Thoracic aorta (tissue), 2 donors: Measurements from ENCODE around the gene OCA2. TPM values are rescaled to one million over a fixed set of nuclear protein-coding genes. Genes with fewer than 3 reads are reported as not detected.

Experiments
- ATAC-seq: fragments of 150-250 bp; one replicate; pipeline ENCODE4 v1.8.0; 2017; ENCODE audit warnings: low read depth; ENCODE audit not compliant: insufficient number of reproducible peaks, low FRiP score
- DNase-seq: peaks from one replicate; pipeline ENCODE4 v3.0.0-alpha.2; 2020; ENCODE audit warnings: low spot score
- H3K27ac ChIP-seq, 2 donors: fragments of 200-600 bp; sonication (generic); 1 replicate in 1 of 2; 2 replicates in 1 of 2; pipeline ENCODE4 v1.5.1; 2016; ENCODE audit warnings: mild to moderate bottlenecking in 2 of 2, moderate library complexity in 2 of 2
- H3K27me3 ChIP-seq: fragments of 200-600 bp; sonication (generic); replicated peaks from 2 replicates; pipeline ENCODE4 v1.6.0; 2016; ENCODE audit warnings: mild to moderate bottlenecking; ENCODE audit not compliant: insufficient read depth
- H3K36me3 ChIP-seq: fragments of 200-600 bp; sonication (generic); one replicate; pipeline ENCODE4 v1.5.1; 2016
- H3K4me1 ChIP-seq, 2 donors: fragments of 200-600 bp; sonication (generic); 1 replicate in 1 of 2; 2 replicates in 1 of 2; pipeline versions ENCODE4 v1.5.1 to v1.6.0; 2016; ENCODE audit warnings: low read depth in 2 of 2, mild to moderate bottlenecking in 1 of 2; ENCODE audit not compliant: control insufficient read depth in 1 of 2
- H3K4me3 ChIP-seq: fragments of 200-600 bp; sonication (generic); 2 replicates; pipeline ENCODE4 v1.5.1; 2016; ENCODE audit warnings: mild to moderate bottlenecking
- H3K9me3 ChIP-seq: fragments of 200-600 bp; sonication (generic); 2 replicates; pipeline ENCODE4 v1.5.1; 2016
- total RNA-seq, 2 donors: library from RNA; depleted of rRNA; stranded (reverse); fragments of >200 nt; gene quantifications; one replicate each; pipeline versions ENCODE4 v1.1.0 to v1.2.3, GENCODE V29; 2016
- TF ChIP-seq, protein P1 (sequence below): fragments of 200-600 bp; sonication (generic); IDR thresholded peaks from one replicate; pipeline ENCODE4 v1.5.1; 2019; ENCODE audit warnings: antibody characterized with exemption

The OCA2 gene
- total RNA-seq, 2 donors from 2014 or later, result 8.0 to 14.8 TPM

DNA sequence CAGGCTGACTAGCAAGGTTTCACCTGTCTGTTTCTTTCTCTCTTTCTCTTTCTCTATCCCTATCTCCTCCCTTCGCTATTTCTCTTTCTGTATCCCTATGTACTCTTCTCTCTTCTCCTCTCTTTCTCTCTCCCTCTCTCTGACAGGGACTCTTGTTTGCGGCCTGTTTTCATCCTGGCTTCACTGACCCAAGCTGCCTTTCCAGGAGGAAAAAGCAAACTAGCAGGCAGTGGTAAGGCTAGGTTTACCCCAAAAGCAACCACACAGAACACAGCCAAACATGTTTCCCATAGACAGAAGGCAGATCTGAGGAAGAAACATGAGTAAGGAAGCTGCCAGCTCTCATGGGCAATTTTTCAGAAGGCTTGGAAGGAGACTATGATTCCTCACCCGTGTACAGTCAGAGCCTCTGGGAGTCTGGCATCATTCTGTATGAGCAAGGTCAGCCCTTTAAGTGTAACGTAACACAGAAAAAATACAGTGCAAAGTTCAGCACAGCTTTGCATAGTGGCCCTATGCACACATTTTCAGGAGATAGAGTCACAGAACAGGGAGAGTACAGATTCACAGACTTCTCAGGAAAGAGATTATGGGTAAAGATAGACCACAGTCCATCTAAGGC lies 61.0 kb downstream of the OCA2 start:
- no peak for DNase-seq
- TF ChIP-seq, protein P1, sequence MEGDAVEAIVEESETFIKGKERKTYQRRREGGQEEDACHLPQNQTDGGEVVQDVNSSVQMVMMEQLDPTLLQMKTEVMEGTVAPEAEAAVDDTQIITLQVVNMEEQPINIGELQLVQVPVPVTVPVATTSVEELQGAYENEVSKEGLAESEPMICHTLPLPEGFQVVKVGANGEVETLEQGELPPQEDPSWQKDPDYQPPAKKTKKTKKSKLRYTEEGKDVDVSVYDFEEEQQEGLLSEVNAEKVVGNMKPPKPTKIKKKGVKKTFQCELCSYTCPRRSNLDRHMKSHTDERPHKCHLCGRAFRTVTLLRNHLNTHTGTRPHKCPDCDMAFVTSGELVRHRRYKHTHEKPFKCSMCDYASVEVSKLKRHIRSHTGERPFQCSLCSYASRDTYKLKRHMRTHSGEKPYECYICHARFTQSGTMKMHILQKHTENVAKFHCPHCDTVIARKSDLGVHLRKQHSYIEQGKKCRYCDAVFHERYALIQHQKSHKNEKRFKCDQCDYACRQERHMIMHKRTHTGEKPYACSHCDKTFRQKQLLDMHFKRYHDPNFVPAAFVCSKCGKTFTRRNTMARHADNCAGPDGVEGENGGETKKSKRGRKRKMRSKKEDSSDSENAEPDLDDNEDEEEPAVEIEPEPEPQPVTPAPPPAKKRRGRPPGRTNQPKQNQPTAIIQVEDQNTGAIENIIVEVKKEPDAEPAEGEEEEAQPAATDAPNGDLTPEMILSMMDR, result no peak
- no peaks in the 10 kb centered on the region for H3K27me3 ChIP-seq
- no peak for ATAC-seq
- no peaks in the 10 kb centered on the region for H3K9me3 ChIP-seq
- no peak overlapping the region for H3K27ac ChIP-seq
- no peaks in the 10 kb centered on the region for H3K36me3 ChIP-seq
- H3K4me1 ChIP-seq, result no peaks in the 10 kb centered on the region
- no peak overlapping the region for H3K4me3 ChIP-seq

DNA sequence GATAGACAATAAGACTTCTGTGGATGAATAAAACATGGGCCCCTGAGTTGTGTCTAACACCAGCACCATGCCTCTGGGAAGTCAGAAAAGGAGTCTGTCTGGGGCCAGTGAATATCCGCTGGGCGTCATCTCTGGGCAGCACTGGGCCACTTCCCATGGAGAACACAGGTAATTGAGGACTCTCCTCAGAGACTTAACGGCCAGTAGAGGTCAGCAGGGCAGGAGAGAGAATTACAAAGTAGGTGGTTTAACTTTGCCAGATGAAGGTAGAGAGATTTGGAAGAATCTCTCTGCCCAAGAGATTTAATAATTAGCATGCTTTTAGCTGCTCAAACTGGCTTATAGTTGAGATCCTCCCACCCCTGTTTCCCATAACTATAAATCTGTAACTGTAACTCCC lies 65.7 kb downstream of the OCA2 start:
- Histone ChIP-seq H3K9me3 (no peaks in the 10 kb centered on the region), H3K36me3 (no peaks in the 10 kb centered on the region), H3K27me3 (no peaks in the 10 kb centered on the region), H3K4me1 (no peaks in the 10 kb centered on the region), H3K27ac (no peak overlapping the region), H3K4me3 (no peak overlapping the region)
- ATAC-seq, result no peak
- DNase-seq, result no peak
- TF ChIP-seq, protein P1, result no peak

DNA sequence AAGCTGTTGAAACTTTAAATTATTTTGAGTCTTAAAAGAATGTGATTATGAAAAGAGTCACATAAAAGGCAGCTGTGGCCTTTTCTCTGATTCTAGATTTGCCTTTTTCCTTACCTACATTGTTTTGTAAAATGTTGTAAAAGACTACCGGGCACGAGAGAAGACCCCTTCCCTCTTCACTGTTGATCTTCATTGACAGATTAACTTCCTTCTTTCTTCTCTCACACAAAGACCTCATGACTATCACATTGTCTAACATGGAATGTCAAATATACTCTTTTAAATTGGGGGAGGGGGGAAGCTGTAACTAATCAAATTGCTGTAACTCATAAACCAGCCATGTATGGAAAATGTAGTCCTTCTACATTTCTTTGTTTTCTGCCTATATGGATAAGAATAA lies 68.3 kb downstream of the OCA2 start:
- Histone ChIP-seq H3K4me1 (no peaks in the 10 kb centered on the region), H3K36me3 (no peaks in the 10 kb centered on the region)
- ATAC-seq, result no peak

DNA sequence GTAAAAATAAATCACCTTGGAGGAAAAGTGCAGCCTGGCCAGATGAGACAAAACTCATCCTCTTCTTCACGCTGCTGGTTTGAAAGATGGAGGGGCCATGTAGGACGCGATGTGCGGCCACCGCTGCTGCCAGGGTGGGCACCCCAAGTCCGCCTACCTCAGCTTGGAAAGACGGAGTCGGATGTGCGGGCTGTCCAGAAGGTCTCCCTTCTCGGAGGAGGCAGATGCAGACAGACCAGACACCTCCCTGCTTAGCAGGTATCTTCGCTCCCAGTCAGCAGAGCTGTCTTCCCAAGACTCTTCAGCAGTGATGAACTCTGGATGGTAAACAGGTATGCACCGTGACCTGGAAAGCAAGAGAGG lies 71.4 kb downstream of the OCA2 start:
- Histone ChIP-seq H3K4me1 (no peaks in the 10 kb centered on the region), H3K9me3 (no peaks in the 10 kb centered on the region), H3K27ac (no peak overlapping the region), H3K36me3 (no peaks in the 10 kb centered on the region), H3K4me3 (no peak overlapping the region), H3K27me3 (no peaks in the 10 kb centered on the region)
- ATAC-seq (no peak), DNase-seq (no peak)
- TF ChIP-seq, protein P1, result no peak

More for the DNA sequence above, 68.3 kb downstream of the OCA2 start:
- Histone ChIP-seq H3K27me3 (no peaks in the 10 kb centered on the region), H3K9me3 (no peaks in the 10 kb centered on the region), H3K4me3 (no peak overlapping the region), H3K27ac (no peak overlapping the region)
- DNase-seq, result no peak
- TF ChIP-seq, protein P1, result no peak

DNA sequence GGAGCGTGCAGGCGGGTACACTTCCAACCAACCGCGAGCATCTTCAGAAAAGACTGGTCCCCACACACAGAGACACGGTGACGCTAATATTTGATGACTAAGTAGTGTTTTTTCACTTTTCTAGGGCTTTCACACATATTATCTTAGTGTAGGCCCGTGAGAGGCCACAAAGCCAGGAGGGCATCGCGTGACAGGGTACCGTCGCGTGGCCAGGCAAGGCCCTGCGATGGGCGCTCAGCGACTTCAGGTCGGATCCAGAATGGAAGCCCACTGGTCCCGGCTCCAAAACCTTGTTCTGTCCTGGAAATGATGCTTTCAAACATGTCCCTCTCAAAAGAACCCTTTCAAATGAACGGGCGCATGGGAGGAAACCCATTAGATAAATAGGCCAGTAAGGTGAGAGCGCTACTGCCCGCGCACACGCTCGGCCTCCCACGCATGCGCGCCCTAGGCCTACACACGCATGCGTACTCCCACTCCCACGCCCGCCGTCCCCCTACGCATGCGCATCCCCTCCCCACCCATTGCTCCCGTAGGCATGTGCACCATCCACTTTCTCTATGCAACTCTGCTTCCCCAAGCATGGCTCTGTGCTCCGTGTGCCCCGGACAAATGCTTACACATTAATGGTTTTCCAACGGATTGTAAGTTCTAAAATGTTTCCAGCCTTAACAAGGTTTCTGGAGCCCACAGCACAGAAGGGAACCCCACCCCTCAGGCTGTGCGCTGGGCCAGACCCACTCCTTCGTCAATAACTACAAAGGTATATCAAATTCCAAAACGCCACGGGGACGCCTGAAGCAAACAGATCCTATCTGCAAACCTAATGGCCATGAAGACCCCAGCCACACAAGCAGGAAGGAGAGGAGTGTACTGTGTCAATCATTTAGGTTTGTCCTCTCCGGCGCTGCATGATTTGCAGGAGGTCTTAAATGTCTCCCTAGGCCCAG lies 72.1 kb downstream of the OCA2 start:
- DNase-seq (no peak), ATAC-seq (no peak)
- Histone ChIP-seq H3K36me3 (no peaks in the 10 kb centered on the region), H3K9me3 (no peaks in the 10 kb centered on the region), H3K4me3 (no peak overlapping the region), H3K27ac (no peak overlapping the region), H3K4me1 (no peaks in the 10 kb centered on the region), H3K27me3 (no peaks in the 10 kb centered on the region)
- TF ChIP-seq, protein P1, result no peak
